ENCODE data around the gene TMEM95.

- no peak for TF ChIP-seq CTCF (IDR thresholded peaks at IDR 0.05 in 8 of 11, conservative IDR thresholded peaks at IDR 0.05 in 3 of 11)
- TF ChIP-seq POLR2A (IDR thresholded peaks at IDR 0.05), result no peak
Observed at GRCh38 chr17:7312432-7313087, 42.4 kb upstream of the TMEM95 start.

Data from spleen (tissue), 7 donors.